ENCODE measurements around the gene UBR7.
A peak's percentile ranks its signal among the peaks of the same experiment; 100 is the strongest.
"Not testable (repeated sequence)": the region's sequence is repeated elsewhere in the genome, so short reads cannot be mapped to it uniquely, and the experiment has no call there.

Gene UBR7

DNA sequence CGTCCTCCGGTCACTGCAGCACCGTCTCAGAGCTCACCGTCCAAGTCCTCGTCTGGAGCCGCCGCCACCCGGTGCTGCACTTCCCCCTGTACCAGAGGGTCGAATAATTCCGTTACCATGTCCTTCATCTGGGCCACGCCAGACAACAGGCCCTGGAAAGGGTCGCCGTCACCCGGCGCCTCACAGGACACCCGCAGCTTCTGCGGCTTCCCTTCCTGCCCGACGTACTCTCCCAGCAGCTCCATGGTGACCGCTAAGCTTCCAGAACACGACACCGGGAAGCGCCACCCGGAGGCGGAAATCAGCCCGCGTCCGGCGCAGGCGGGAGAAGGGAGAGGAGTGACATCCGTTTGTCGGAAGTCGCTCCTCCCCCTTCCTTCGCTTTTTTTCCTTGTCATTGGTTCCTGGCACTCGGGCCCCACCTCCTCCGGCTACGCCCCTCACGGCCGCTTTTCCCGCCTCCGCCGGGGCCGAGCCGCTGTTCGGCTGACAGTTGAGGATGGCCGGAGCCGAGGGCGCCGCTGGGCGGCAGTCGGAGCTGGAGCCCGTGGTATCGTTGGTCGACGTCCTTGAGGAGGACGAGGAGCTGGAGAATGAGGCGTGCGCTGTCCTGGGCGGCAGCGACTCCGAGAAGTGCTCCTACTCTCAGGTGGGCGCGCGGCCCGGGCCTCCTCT, at the start of gene UBR7, which contains the start of gene GON7:
Gene UBR7 (plus strand): TSS at position 464 of the 675 bp plus-strand sequence. CDS start 36 bp downstream, at position 500.
Gene GON7 (minus strand): TSS at position 273 of the 675 bp plus-strand sequence. CDS start 28 bp downstream, at position 245.
- DNase-seq (ENCODE audit: insufficient read length, low spot score) (peak; percentile 91), FAIRE-seq (peak; percentile 88)

- not testable (repeated sequence) for FAIRE-seq
These were observed 48.7 kb upstream of the UBR7 start for GRCh38 chr14:93158349-93158748.

GRCh38 chr14:93159625-93160352, 47.3 kb upstream of the UBR7 start:
- DNase-seq (ENCODE audit: insufficient read length, low spot score); FAIRE-seq: not testable (repeated sequence)

More at GRCh38 chr14:93158349-93158748, 48.7 kb upstream of the UBR7 start:
- not testable (repeated sequence) for DNase-seq (ENCODE audit: insufficient read length, low spot score)

GRCh38 chr14:93160353-93160801, 46.7 kb upstream of the UBR7 start:
- DNase-seq (ENCODE audit: insufficient read length, low spot score): peak; percentile 36
- no peak for FAIRE-seq

DNA sequence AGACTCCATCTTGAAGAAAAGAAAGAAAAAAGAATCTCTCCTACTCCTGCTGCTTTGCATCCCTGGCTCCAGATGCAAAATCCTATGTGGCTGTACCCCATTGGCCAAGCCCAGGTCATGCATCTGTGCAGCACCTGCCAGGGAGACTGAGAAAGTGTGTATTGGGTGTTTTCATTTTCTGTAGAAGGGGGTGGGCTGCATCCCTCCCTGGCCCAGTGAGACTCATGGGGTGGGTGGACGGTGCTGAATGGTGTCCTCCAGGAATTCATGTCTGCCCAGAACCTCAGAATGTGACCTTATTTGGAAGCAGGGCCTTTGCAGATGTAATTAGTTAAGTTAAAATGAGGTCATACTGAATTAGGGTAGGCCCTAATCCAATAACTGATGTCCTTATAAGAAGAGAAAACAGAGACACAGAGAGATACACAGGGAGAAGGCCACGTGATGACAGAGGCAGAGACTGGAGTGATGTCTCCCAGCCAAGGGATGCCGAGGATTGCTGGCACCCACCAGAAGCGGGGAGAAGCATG, 45.6 kb upstream of the UBR7 start:
- FAIRE-seq (no peak), DNase-seq (ENCODE audit: insufficient read length, low spot score) (no peak)

- no peak for DNase-seq (ENCODE audit: insufficient read length, low spot score)
- no peak for FAIRE-seq
These were observed 43.5 kb upstream of the UBR7 start for GRCh38 chr14:93163564-93163963.

- not testable (repeated sequence) for FAIRE-seq; DNase-seq (ENCODE audit: insufficient read length, low spot score)
These were observed 41.5 kb upstream of the UBR7 start for GRCh38 chr14:93165271-93166265.

- FAIRE-seq; DNase-seq (ENCODE audit: insufficient read length, low spot score): not testable (repeated sequence)
These were observed 38.4 kb upstream of the UBR7 start for GRCh38 chr14:93168610-93169009.

GRCh38 chr14:93169619-93170018, 37.4 kb upstream of the UBR7 start:
- DNase-seq (ENCODE audit: insufficient read length, low spot score); FAIRE-seq: not testable (repeated sequence)

DNA sequence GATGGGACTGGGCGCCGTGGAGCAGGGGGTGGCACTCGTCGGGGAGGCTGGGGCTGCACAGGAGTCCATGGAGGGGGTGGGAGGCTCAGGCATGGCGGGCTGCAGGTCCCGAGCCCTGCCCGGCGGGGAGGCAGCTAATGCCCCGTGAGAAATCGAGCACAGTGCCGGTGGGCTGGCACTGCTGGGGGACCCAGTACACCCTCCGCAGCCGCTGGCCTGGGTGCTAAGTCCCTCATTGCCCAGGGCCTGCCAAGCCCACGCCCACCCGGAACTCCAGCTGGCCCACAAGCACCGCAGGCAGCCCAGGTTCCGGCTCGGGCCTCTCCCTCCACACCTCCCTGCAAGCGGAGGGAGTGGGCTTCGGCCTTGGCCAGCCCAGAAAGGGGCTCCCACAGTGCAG, 36.9 kb upstream of the UBR7 start:
- not testable (repeated sequence) for FAIRE-seq; DNase-seq (ENCODE audit: insufficient read length, low spot score)

- DNase-seq (ENCODE audit: insufficient read length, low spot score) (no peak), FAIRE-seq (no peak)
These were observed 35.7 kb upstream of the UBR7 start for GRCh38 chr14:93171376-93171775.

- DNase-seq (ENCODE audit: insufficient read length, low spot score): no peak
- FAIRE-seq: no peak
These were observed 33.1 kb upstream of the UBR7 start for GRCh38 chr14:93173943-93174395.

GRCh38 chr14:93174731-93175130, 32.3 kb upstream of the UBR7 start:
- not testable (repeated sequence) for FAIRE-seq; DNase-seq (ENCODE audit: insufficient read length, low spot score)

- no peak for FAIRE-seq
- no peak for DNase-seq (ENCODE audit: insufficient read length, low spot score)
These were observed 31.6 kb upstream of the UBR7 start for GRCh38 chr14:93175492-93175891.

GRCh38 chr14:93183596-93184317, 23.3 kb upstream of the UBR7 start:
- DNase-seq (ENCODE audit: insufficient read length, low spot score) (no peak), FAIRE-seq (no peak)

DNA sequence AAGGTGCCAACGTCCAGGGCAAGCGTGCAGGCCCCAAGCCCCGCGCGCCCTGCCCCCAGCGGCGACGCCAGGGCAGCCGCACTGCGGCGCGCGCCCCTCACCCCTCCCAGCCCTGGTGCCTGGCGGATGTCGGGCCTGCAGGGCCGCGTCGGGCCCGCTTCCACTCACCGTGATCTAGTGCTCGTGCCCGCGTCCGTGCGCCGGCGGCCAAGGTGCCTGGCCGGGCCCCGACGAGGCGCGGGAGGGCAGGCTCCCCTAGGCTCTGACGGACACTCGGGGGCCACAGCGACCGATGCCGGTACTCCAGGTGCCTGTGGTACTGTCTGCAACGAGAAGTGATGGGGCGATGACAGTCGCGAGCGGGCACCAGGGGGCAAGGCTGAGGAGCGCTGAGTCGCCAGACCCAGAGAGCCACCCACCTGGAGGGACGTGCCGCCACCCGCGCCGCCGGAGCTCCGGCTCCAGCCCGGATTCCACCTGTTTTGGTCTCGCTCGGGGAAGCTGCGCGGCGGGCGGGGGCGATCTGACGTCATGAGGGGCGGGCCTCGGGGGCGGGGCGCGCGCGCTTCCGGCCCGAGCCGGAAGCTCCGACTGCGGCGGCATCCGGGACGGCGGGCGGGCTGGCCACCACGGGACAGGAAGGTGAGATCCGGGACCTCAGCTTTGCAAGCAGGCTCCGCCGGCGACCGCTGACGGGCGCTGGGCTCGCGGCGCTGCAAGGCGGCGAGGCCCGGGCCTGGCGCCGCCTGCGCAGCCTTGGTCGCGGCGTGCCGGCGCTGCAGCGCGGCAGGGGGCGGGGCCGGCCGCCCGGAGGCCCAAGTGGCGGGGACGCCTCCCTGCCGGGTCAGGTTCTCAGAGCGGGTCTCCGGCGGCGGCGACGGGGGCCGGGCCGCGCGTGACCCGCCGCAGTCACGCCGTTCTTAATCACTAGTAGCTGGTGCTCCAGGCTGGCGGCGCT, 22.4 kb upstream of the UBR7 start, which contains the start of the genes LYSET and MOAP1:
Gene LYSET (plus strand): TSS at position 927 of the 958 bp plus-strand sequence. CDS start 89 bp downstream, outside the sequence.
Gene MOAP1 (minus strand): TSS at position 507 of the 958 bp plus-strand sequence. CDS start 655 bp downstream, outside the sequence.
- DNase-seq (ENCODE audit: insufficient read length, low spot score): peak; percentile 81
- peak; percentile 59 for FAIRE-seq

- FAIRE-seq: no peak
- DNase-seq (ENCODE audit: insufficient read length, low spot score): no peak
These were observed 21.7 kb upstream of the UBR7 start for GRCh38 chr14:93185349-93185720.

GRCh38 chr14:93186466-93186865, 20.6 kb upstream of the UBR7 start:
- no peak for DNase-seq (ENCODE audit: insufficient read length, low spot score)
- no peak for FAIRE-seq

Data from HTR-8/SVneo (cell line).